B cell (primary cell): ENCODE measurements around the gene DKK3. TPM values are rescaled to one million over a fixed set of nuclear protein-coding genes. Genes with fewer than 3 reads are reported as not detected.

Source experiments
- ATAC-seq: fragments of 200-7000 bp; cut with Tn5 transposase; one replicate; pipeline ENCODE4 v1.10.0; 2021; ENCODE audit warnings: low read depth, mild to moderate bottlenecking, moderate number of reproducible peaks, moderate library complexity
- CTCF ChIA-PET: fragments of 350-600 bp; sonication (Branson Sonifier 250); formaldehyde crosslinking; loops from one replicate; lab custom pipeline; 2021; ENCODE audit warnings: antibody characterized with exemption, inconsistent platforms; lab: Charles Lee
- POLR2A ChIA-PET: fragments of 350-600 bp; sonication (Branson Sonifier 250); formaldehyde crosslinking; loops from one replicate; lab custom pipeline; 2021; ENCODE audit warnings: antibody characterized with exemption; lab: Charles Lee
- DNase-seq: peaks from one replicate; pipeline ENCODE4 v3.0.0; 2013
- H2AFZ ChIP-seq: 2 replicates; pipeline ENCODE4 v1.6.1; 2012; ENCODE audit warnings: mild to moderate bottlenecking, low read depth, low read length; ENCODE audit not compliant: insufficient read depth, poor library complexity, severe bottlenecking
- H3K27ac ChIP-seq, 2 donors: 1 replicate in 1 of 2; 2 replicates in 1 of 2; pipeline ENCODE4 v1.5.1; 2012 to 2013; ENCODE audit warnings: low read length in 2 of 2, mild to moderate bottlenecking in 2 of 2, moderate library complexity in 1 of 2
- H3K27me3 ChIP-seq, 4 experiments: fragments of 200-600 bp in 1 of 4; sonication (generic) in 1 of 4; replicated peaks in 1 of 4; 1 replicate in 2 of 4; 2 replicates in 2 of 4; pipeline versions ENCODE4 v1.6.1 to v1.7.0; 2013 to 2016; ENCODE audit warnings: low read length in 3 of 4, mild to moderate bottlenecking in 2 of 4, mixed read lengths in 1 of 4, moderate library complexity in 1 of 4; ENCODE audit not compliant: insufficient read depth in 4 of 4, control insufficient read depth in 3 of 4; ENCODE audit errors: control extremely low read depth in 1 of 4
- H3K36me3 ChIP-seq, 2 experiments: replicated peaks in 1 of 2; 1 replicate in 1 of 2; 2 replicates in 1 of 2; pipeline versions ENCODE4 v1.6.1 to v1.7.1; 2013; ENCODE audit warnings: low read length in 1 of 2; ENCODE audit not compliant: insufficient read depth in 2 of 2, control insufficient read depth in 1 of 2; ENCODE audit errors: control extremely low read depth in 1 of 2, extremely low read depth in 1 of 2
- H3K4me1 ChIP-seq, 2 donors: fragments of 200-600 bp in 1 of 2; sonication (generic) in 1 of 2; 1 replicate in 1 of 2; 2 replicates in 1 of 2; pipeline versions ENCODE4 v1.5.1 to v1.6.1; 2013 to 2017; ENCODE audit warnings: low read length in 2 of 2; ENCODE audit not compliant: control insufficient read depth in 2 of 2, insufficient read depth in 2 of 2
- H3K4me2 ChIP-seq: replicated peaks from 2 replicates; pipeline ENCODE3; 2012; ENCODE audit warnings: mild to moderate bottlenecking, low read depth, low read length; ENCODE audit not compliant: poor library complexity, severe bottlenecking
- H3K4me3 ChIP-seq, 5 experiments: fragments of 200-600 bp in 1 of 5; sonication (generic) in 1 of 5; 1 replicate in 3 of 5; 2 replicates in 2 of 5; pipeline versions ENCODE4 v1.5.1 to v1.7.0; 2011 to 2016; ENCODE audit warnings: low read length in 4 of 5, mild to moderate bottlenecking in 4 of 5, low read depth in 2 of 5, control low read depth in 1 of 5, moderate library complexity in 1 of 5; ENCODE audit not compliant: insufficient read depth in 1 of 5; ENCODE audit errors: control extremely low read depth in 1 of 5, extremely low read depth in 1 of 5
- H3K79me2 ChIP-seq: fragments of 200-600 bp; sonication (generic); one replicate; pipeline ENCODE4 v1.6.0; 2016; ENCODE audit warnings: low read length; ENCODE audit not compliant: control insufficient read depth, insufficient read depth
- H3K9ac ChIP-seq: fragments of 200-600 bp; sonication (generic); 2 replicates; pipeline ENCODE4 v1.6.1; 2017; ENCODE audit warnings: mild to moderate bottlenecking, low read length, moderate library complexity
- H3K9me3 ChIP-seq, 3 donors: one replicate each; pipeline versions ENCODE4 v1.6.1 to v1.7.1; 2013; ENCODE audit warnings: low read length in 2 of 3; ENCODE audit not compliant: control insufficient read depth in 2 of 3, insufficient read depth in 1 of 3; ENCODE audit errors: control extremely low read depth in 1 of 3
- H4K20me1 ChIP-seq: 2 replicates; pipeline ENCODE4 v1.6.0; 2012; ENCODE audit warnings: mild to moderate bottlenecking, low read length; ENCODE audit not compliant: insufficient read depth, control insufficient read depth, poor library complexity, severe bottlenecking
- H3K27ac Mint-ChIP-seq: one replicate; pipeline ENCODE4 v1.8.0; 2021; ENCODE audit warnings: mixed read lengths
- H3K27me3 Mint-ChIP-seq: one replicate; pipeline ENCODE4 v1.8.0; 2021; ENCODE audit warnings: mixed read lengths
- H3K4me1 Mint-ChIP-seq: one replicate; pipeline ENCODE4 v1.8.0; 2021; ENCODE audit warnings: mixed read lengths
- H3K4me3 Mint-ChIP-seq: one replicate; pipeline ENCODE4 v1.8.0; 2021; ENCODE audit warnings: mixed read lengths
- H3K9me3 Mint-ChIP-seq: one replicate; pipeline ENCODE4 v1.8.0; 2022; ENCODE audit warnings: mixed read lengths; ENCODE audit not compliant: insufficient read depth
- EZH2 ChIP-seq: IDR thresholded peaks from 2 replicates; pipeline ENCODE4 v1.6.1; 2012; ENCODE audit warnings: borderline replicate concordance, low read depth, mild to moderate bottlenecking, moderate library complexity, low read length; ENCODE audit not compliant: insufficient read depth, poor library complexity, severe bottlenecking
- WGBS: methylation state at CpG from one replicate; pipeline ENCODE4 v1.1.5; 2013; ENCODE audit warnings: missing lambda C conversion rate; ENCODE audit not compliant: insufficient coverage; 5-methylcytosine and 5-hydroxymethylcytosine counted together
- intact Hi-C: fragments of 100-400 bp; cut with micrococcal nuclease; formaldehyde crosslinking; loops from one replicate; pipeline ENCODE4 v1.10.0; 2022
- polyA plus RNA-seq: library from polyadenylated mRNA; depleted of rRNA; stranded (reverse); fragments of >200 nt; gene quantifications from 2 replicates; pipeline ENCODE4 v1.2.3, GENCODE V29; 2012
- total RNA-seq, 2 donors: library from RNA; stranded (reverse); fragments of 120-200 nt in 1 of 2; gene quantifications; 1 replicate in 1 of 2; 2 replicates in 1 of 2; pipeline versions ENCODE4 v1.2.3 to v1.2.4, GENCODE V29; 2013 to 2022
- TF ChIP-seq, protein P1 (sequence below): fragments of 200-600 bp; IDR thresholded peaks from one replicate; pipeline ENCODE4 v1.8.0; 2022; ENCODE audit warnings: antibody characterized with exemption, mild to moderate bottlenecking

Gene DKK3
- total and polyA plus RNA-seq, 2 donors (not counting 1 experiment from before 2014, with no cell fraction given) = 0.33 TPM; not detected in 1

- no peak for ATAC-seq
- no peak for TF ChIP-seq EZH2
- TF ChIP-seq, protein P1, sequence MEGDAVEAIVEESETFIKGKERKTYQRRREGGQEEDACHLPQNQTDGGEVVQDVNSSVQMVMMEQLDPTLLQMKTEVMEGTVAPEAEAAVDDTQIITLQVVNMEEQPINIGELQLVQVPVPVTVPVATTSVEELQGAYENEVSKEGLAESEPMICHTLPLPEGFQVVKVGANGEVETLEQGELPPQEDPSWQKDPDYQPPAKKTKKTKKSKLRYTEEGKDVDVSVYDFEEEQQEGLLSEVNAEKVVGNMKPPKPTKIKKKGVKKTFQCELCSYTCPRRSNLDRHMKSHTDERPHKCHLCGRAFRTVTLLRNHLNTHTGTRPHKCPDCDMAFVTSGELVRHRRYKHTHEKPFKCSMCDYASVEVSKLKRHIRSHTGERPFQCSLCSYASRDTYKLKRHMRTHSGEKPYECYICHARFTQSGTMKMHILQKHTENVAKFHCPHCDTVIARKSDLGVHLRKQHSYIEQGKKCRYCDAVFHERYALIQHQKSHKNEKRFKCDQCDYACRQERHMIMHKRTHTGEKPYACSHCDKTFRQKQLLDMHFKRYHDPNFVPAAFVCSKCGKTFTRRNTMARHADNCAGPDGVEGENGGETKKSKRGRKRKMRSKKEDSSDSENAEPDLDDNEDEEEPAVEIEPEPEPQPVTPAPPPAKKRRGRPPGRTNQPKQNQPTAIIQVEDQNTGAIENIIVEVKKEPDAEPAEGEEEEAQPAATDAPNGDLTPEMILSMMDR = no peak
These were observed 42.6 kb downstream of the DKK3 start for GRCh38 chr11:11965656-11966353.

GRCh38 chr11:11965192-11965591 lies 43.2 kb downstream of the DKK3 start:
- Mint-ChIP-seq H3K9me3 (no peaks in the 10 kb centered on the region), H3K27me3 (peaks cover 10% of the 10 kb centered on the region), H3K4me1 (peaks cover 8% of the 10 kb centered on the region), H3K4me3 (no peak overlapping the region), H3K27ac (no peak overlapping the region)
- H2AFZ ChIP-seq = no peak overlapping the region
- H3K9ac ChIP-seq = no peak overlapping the region
- no peaks in the 10 kb centered on the region for H3K79me2 ChIP-seq
- DNase-seq (no peak), ATAC-seq (no peak)
- whole genome bisulfite sequencing = 87% methylated on average over 3 of the region's 3 CpGs
- peaks cover 0 to 9% (median 0%) of the 10 kb centered on the region in 4 experiments for H3K27me3 ChIP-seq
- ChIA-PET CTCF (interaction anchor here (1.1 to 1.3 kb wide), 2 partner anchors 80 to 167 kb away, joined by 3 to 4 read pairs; no protein-coding TSS in a partner anchor), POLR2A (no interaction called here)
- H3K4me2 ChIP-seq = no peak overlapping the region
- no peaks in the 10 kb centered on the region for H3K4me1 ChIP-seq
- H3K4me3 ChIP-seq = no peak overlapping the region
- no peaks in the 10 kb centered on the region for H3K36me3 ChIP-seq
- no peaks in the 10 kb centered on the region for H4K20me1 ChIP-seq
- H3K9me3 ChIP-seq = peaks cover 0 to 4% (median 0%) of the 10 kb centered on the region in 3 donors
- intact Hi-C loops = no loop called here
- TF ChIP-seq, protein P1 = no peak
- TF ChIP-seq EZH2 = no peak
- H3K27ac ChIP-seq = no peak overlapping the region

More at GRCh38 chr11:11965656-11966353, 42.6 kb downstream of the DKK3 start:
- Histone ChIP-seq H3K27ac (no peak overlapping the region), H3K27me3 (peaks cover 0 to 9% (median 0%) of the 10 kb centered on the region in 4 experiments), H3K4me3 (no peak overlapping the region), H3K4me2 (no peak overlapping the region), H3K9me3 (peaks cover 0 to 4% (median 0%) of the 10 kb centered on the region in 3 donors), H3K4me1 (no peaks in the 10 kb centered on the region), H3K36me3 (no peaks in the 10 kb centered on the region), H2AFZ (no peak overlapping the region), H4K20me1 (no peaks in the 10 kb centered on the region), H3K79me2 (no peaks in the 10 kb centered on the region), H3K9ac (no peak overlapping the region)
- intact Hi-C loops = no loop called here
- H3K9me3 Mint-ChIP-seq = no peaks in the 10 kb centered on the region
- peaks cover 10% of the 10 kb centered on the region for H3K27me3 Mint-ChIP-seq
- DNase-seq = no peak
- ChIA-PET POLR2A (no interaction called here), CTCF (interaction anchor here (1.1 to 1.3 kb wide), 2 partner anchors 79 to 168 kb away, joined by 3 to 4 read pairs; no protein-coding TSS in a partner anchor)
- H3K4me1 Mint-ChIP-seq = peaks cover 2% of the 10 kb centered on the region
- no peak overlapping the region for H3K4me3 Mint-ChIP-seq
- 82% methylated on average over 3 of the region's 10 CpGs for WGBS
- no peak overlapping the region for H3K27ac Mint-ChIP-seq
